22Rv1 (cell line): ENCODE measurements around the gene PHACTR1.
"Not testable (repeated sequence)": the region's sequence is repeated elsewhere in the genome, so short reads cannot be mapped to it uniquely, and the experiment has no call there.

Experiments
- H3K27ac ChIP-seq: fragments of 450-650 bp; 2 replicates; pipeline ENCODE4 v1.5.1; 2017
- ZFX ChIP-seq: fragments of 450-650 bp; IDR thresholded peaks from 2 replicates; pipeline ENCODE4 v1.6.1; 2017; ENCODE audit warnings: antibody characterized with exemption, borderline replicate concordance
- TF ChIP-seq, protein P1 (sequence below): fragments of 450-650 bp; IDR thresholded peaks from 2 replicates; pipeline ENCODE4 v1.5.1; 2017; ENCODE audit warnings: mild to moderate bottlenecking

Gene PHACTR1

DNA sequence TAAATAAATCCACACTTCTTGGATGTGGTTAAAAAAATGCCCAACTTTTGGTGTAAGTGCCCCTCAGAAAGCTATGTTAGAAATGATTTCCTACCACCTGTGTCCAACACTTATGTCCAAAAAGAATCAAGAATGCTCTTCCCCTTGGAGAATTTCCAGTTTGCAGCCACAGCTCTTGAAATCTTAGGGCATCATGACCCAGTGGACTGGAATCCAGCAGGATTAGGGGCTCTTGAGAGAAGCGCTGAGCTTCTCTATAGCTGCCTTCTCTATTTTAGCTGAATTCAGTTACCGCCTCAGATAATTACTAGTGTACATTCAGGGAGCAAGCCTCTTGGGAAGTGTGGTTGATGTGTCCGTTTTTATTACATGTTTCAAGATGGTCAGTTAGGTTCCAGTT is 2.5 kb downstream of the PHACTR1 start:
- TF ChIP-seq ZFX = no peak
- TF ChIP-seq, protein P1, sequence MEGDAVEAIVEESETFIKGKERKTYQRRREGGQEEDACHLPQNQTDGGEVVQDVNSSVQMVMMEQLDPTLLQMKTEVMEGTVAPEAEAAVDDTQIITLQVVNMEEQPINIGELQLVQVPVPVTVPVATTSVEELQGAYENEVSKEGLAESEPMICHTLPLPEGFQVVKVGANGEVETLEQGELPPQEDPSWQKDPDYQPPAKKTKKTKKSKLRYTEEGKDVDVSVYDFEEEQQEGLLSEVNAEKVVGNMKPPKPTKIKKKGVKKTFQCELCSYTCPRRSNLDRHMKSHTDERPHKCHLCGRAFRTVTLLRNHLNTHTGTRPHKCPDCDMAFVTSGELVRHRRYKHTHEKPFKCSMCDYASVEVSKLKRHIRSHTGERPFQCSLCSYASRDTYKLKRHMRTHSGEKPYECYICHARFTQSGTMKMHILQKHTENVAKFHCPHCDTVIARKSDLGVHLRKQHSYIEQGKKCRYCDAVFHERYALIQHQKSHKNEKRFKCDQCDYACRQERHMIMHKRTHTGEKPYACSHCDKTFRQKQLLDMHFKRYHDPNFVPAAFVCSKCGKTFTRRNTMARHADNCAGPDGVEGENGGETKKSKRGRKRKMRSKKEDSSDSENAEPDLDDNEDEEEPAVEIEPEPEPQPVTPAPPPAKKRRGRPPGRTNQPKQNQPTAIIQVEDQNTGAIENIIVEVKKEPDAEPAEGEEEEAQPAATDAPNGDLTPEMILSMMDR = no peak
- no peak overlapping the region for H3K27ac ChIP-seq

DNA sequence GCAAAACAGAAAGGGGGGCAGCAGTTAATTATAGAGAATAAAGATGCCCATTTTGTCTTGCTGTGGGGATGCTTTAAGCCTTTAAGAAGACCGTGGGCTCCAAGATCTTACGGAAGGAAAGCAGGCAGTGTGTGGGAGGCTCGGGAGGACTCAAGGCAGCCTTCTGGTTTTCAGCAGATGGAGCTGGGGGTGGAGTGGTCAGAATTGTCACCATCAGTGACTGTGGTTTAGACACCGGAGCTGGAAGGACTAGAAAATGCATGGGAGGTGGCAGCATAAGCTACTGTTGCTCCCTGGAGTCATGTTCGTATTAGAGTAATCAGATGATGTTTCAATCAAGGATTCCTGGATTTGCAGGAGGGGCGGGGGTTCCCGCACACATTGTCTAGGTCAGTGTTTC is 3.7 kb downstream of the PHACTR1 start:
- TF ChIP-seq, protein P1 = no peak
- TF ChIP-seq ZFX = no peak
- H3K27ac ChIP-seq = no peak overlapping the region

DNA sequence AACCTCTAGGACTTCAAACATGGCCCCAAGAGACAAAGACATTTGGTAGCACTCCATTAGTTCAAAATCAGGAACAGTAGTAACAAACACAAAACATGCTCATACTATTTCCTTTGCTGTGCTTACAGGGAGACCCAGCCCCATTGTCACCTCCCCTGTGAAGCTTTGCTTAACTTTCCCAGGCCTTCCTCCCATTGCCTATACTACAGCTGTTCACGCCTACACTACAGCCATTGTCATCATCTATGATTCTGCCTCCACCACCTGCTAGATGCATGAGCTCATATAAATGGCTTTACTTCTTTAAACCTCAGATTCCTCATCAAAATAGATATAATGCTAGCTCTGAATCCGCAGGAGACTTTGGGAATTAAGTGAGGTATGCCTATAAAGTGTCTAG is 8.7 kb downstream of the PHACTR1 start:
- TF ChIP-seq ZFX = no peak
- TF ChIP-seq, protein P1 = no peak

DNA sequence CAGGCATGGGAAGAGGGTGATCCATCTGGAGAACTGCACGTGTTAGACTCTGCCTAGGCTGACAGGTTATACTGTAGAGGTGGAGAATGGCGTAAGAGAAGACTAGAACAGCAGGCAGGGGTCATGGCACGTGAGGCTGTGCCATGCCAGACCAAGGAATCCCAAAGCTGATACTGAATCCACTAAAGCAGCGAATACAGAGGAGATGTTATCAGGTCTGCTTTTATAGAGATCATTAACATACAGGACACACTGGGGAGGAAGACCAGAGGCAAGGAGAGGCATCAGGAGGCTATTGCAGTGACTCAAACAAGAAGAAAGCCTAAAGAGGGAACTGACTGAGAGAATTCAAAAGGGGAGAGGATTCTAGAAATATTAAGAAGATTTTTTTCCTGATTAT is 12.9 kb downstream of the PHACTR1 start:
- no peak overlapping the region for H3K27ac ChIP-seq
- TF ChIP-seq, protein P1 = no peak
- TF ChIP-seq ZFX = no peak

More for the DNA sequence above, 8.7 kb downstream of the PHACTR1 start:
- no peak overlapping the region for H3K27ac ChIP-seq

DNA sequence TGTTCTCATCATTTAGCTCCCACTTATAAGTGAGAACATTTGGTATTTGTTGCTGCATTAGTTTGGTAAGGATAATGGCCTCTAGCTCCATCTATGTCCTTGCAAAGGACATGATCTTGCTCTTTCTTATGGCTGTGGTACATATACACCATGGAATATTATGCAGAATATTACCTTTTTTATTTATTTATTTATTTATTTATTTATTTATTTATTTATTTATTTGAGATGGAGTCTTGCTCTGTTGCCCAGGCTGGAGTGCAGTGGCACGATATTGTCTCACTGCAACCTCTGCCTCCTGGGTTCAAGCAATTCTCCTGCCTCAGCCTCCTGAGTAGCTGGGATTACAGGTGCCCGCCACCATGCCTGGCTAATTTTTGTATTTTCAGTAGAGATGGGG is 14.2 kb downstream of the PHACTR1 start:
- H3K27ac ChIP-seq = not testable (repeated sequence)

DNA sequence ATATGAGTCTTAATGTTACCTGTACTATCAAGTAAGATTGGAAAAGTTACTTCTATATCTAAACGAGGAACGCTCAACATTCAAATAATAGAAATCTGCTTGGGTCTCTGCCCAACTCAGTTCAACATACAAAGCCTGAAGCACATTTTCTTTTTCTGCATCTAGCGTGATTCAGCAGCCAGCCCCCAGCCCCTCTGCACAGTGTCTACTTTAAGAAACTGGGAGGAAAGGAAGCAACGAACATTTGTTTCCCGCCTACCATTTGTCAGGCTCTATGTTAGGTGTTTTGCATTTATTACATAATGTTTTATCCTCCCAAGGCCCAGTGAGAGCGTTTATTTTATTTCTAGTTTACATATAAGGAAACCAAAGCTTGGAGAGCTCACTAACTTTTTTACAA is 17.3 kb downstream of the PHACTR1 start:
- TF ChIP-seq, protein P1 = no peak
- TF ChIP-seq ZFX = no peak
- no peak overlapping the region for H3K27ac ChIP-seq

DNA sequence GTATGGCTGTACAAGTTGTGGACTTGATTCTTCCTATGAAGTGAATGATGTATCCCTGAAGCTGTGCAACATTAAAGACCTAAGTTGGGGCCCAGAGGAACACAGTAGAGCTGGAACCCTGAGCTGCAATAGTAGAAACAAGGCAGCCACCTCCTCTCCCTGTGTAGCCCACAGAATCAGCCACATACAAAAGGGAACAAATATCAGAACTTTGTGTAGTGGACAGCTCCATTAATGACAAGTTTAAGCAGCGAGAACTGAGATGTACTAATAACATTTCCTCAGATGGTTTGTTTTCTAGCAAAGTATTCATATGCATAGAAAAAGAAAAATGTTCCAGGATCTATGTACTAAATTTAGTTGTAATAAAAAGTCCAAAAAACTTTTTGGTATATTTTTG is 19.2 kb downstream of the PHACTR1 start:
- TF ChIP-seq ZFX = no peak
- TF ChIP-seq, protein P1 = no peak
- no peak overlapping the region for H3K27ac ChIP-seq

DNA sequence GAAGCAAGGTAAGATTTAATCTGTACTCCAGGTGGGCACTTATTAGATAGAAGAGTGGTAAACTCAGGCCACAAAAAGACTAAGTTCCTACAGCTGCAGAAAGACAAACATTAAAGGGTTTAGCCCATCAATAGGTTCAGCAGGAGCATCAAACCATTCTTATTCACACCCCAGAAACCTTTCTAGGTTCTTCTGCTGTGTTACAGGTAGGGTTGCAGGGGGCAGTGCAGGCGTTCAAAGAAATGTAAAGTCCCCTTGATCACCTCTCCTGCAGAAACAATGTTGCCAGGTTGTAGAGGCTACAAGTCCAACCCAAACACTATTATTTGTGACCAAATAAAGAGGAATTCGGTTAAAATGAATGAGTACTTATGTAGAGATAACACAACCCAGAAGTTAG is 31.8 kb downstream of the PHACTR1 start:
- TF ChIP-seq, protein P1 = no peak
- no peak for TF ChIP-seq ZFX
- no peak overlapping the region for H3K27ac ChIP-seq
